HEK293T (cell line): Measurements from ENCODE around the gene ABI3.

ENCODE experiments used
- FOXA1 ChIP-seq: fragments of 450-650 bp; IDR thresholded peaks from 2 replicates; pipeline ENCODE4 v1.6.1; 2016; ENCODE audit warnings: mild to moderate bottlenecking
- FOXM1 ChIP-seq: fragments of 450-650 bp; IDR thresholded peaks from 2 replicates; pipeline ENCODE4 v1.6.1; 2017; ENCODE audit warnings: mild to moderate bottlenecking, borderline replicate concordance

DNA sequence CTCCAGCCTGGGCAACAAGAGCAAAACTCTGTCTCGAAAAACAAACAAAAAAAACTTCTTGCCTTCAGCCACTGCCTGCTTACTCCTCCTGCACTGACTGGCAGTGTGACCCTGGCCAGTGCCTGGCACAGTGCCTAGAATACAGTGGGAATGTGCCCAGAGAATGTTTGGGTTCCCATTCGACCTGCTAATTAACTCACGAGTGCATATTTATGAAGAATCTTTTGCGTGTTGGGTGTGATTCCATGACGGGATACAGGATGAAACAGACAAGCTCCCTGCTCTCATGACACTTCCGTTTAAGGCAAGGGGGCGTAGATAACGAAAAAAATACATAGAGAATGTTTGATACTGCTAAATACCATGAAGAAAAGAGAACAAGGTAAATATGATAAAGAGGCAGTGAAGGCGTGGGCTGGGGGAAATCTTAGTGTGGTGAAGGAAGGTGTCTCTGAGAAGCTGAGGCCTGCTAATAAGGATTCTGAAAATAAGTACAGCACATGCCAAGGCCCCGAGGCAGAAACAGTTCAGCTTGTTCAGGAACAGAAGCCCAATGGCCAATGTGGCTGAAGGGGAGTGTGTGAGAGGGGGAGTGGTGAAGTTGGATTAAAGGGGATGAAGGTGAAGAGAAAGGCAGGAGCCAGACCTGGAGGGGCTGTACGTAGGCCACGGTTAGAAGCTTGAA lies 4.3 kb downstream of the ABI3 start:
- TF ChIP-seq FOXM1 = no peak
- TF ChIP-seq FOXA1 = no peak
